Gastroesophageal sphincter (tissue), 4 donors: ENCODE results near the gene TMTC2. TPM values are rescaled to one million over a fixed set of nuclear protein-coding genes. Genes with fewer than 3 reads are reported as not detected.

Experiments
- ATAC-seq: fragments of 150-250 bp; one replicate; pipeline ENCODE4 v1.9.1; 2016; ENCODE audit warnings: mild to moderate bottlenecking, moderate library complexity
- H3K27ac ChIP-seq, 4 donors: fragments of 200-600 bp; sonication (generic) in 3 of 4; 1 replicate in 3 of 4; 2 replicates in 1 of 4; pipeline ENCODE4 v1.5.1; 2016 to 2019
- H3K27me3 ChIP-seq: fragments of 200-600 bp; sonication (generic); one replicate; pipeline ENCODE4 v1.5.1; 2019
- H3K36me3 ChIP-seq, 2 donors: fragments of 200-600 bp; sonication (generic); one replicate each; pipeline ENCODE4 v1.5.1; 2019; ENCODE audit warnings: control low read depth in 1 of 2
- H3K4me1 ChIP-seq, 3 donors: fragments of 200-600 bp; sonication (generic); 1 replicate in 2 of 3; 2 replicates in 1 of 3; pipeline ENCODE4 v1.5.1; 2016 to 2019; ENCODE audit warnings: control low read depth in 2 of 3
- H3K4me3 ChIP-seq, 2 donors: fragments of 200-600 bp; sonication (generic); one replicate each; pipeline ENCODE4 v1.5.1; 2019; ENCODE audit warnings: mild to moderate bottlenecking in 1 of 2, moderate library complexity in 1 of 2
- H3K9me3 ChIP-seq, 3 donors: fragments of 200-600 bp; sonication (generic); one replicate each; pipeline ENCODE4 v1.5.1; 2017 to 2019; ENCODE audit warnings: control low read depth in 2 of 3
- EP300 ChIP-seq: sonication (generic); formaldehyde crosslinking; IDR thresholded peaks from one replicate; pipeline ENCODE4 v1.6.1; 2017; ENCODE audit warnings: antibody characterized with exemption, mild to moderate bottlenecking
- POLR2A ChIP-seq, 2 donors: fragments of 450-650 bp; IDR thresholded peaks; one replicate each; pipeline ENCODE4 v1.6.1; 2017; ENCODE audit warnings: antibody characterized with exemption in 2 of 2, mild to moderate bottlenecking in 2 of 2, moderate library complexity in 1 of 2
- POLR2AphosphoS5 ChIP-seq: sonication (generic); formaldehyde crosslinking; IDR thresholded peaks from one replicate; pipeline ENCODE4 v1.6.1; 2017; ENCODE audit warnings: antibody characterized with exemption
- WGBS, 2 donors: methylation state at CpG; one replicate each; pipeline ENCODE4 v1.1.5; 2018; ENCODE audit warnings: low coverage in 1 of 2; 5-methylcytosine and 5-hydroxymethylcytosine counted together
- total RNA-seq, 4 donors: library from RNA; depleted of rRNA; stranded (reverse); fragments of >200 nt; gene quantifications; one replicate each; pipeline ENCODE4 v1.1.0, GENCODE V29; 2016
- TF ChIP-seq, protein P1 (sequence below), 4 experiments: fragments of 200-600 bp in 2 of 4; fragments of 450-650 bp in 2 of 4; sonication (generic) in 1 of 4; IDR thresholded peaks; one replicate each; pipeline ENCODE4 v1.5.1; 2017 to 2019; ENCODE audit warnings: antibody characterized with exemption in 4 of 4, mild to moderate bottlenecking in 2 of 4, moderate library complexity in 2 of 4

TMTC2 gene
- total RNA-seq, 4 donors from 2014 or later, result 7.4 to 21.8 (median 16.0) TPM

DNA sequence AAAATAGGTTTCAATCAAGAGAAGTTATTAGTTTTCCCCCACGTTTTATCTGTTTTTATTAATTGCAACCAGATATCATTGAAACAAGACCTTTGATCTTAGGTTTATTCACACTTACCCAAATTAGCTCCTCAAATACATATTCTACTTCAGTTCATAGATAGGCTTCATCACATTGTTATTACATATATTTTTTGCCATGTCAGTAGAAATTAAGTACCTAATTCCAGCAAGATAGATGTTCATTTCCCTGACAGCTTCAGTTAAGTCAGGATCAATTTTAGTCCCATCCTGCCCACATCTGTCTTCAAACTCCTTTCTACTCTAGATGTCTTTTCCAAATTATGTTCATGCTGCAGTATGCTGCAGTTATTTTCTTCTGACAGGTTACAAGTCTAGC, 388.8 kb downstream of the TMTC2 start:
- Histone ChIP-seq H3K4me1 (no peaks in the 10 kb centered on the region), H3K36me3 (no peaks in the 10 kb centered on the region), H3K9me3 (peaks cover 0 to 8% (median 0%) of the 10 kb centered on the region in 3 donors), H3K27me3 (no peaks in the 10 kb centered on the region), H3K4me3 (no peak overlapping the region), H3K27ac (no peak overlapping the region)
- TF ChIP-seq POLR2AphosphoS5 (no peak), POLR2A (IDR thresholded peaks at IDR 0.05) (no peak), EP300 (no peak)
- TF ChIP-seq, protein P1, sequence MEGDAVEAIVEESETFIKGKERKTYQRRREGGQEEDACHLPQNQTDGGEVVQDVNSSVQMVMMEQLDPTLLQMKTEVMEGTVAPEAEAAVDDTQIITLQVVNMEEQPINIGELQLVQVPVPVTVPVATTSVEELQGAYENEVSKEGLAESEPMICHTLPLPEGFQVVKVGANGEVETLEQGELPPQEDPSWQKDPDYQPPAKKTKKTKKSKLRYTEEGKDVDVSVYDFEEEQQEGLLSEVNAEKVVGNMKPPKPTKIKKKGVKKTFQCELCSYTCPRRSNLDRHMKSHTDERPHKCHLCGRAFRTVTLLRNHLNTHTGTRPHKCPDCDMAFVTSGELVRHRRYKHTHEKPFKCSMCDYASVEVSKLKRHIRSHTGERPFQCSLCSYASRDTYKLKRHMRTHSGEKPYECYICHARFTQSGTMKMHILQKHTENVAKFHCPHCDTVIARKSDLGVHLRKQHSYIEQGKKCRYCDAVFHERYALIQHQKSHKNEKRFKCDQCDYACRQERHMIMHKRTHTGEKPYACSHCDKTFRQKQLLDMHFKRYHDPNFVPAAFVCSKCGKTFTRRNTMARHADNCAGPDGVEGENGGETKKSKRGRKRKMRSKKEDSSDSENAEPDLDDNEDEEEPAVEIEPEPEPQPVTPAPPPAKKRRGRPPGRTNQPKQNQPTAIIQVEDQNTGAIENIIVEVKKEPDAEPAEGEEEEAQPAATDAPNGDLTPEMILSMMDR (IDR thresholded peaks at IDR 0.05), result no peak
- WGBS, 2 donors, result 80 to 100% methylated on average over 1 of the region's 1 CpG
- ATAC-seq, result no peak

DNA sequence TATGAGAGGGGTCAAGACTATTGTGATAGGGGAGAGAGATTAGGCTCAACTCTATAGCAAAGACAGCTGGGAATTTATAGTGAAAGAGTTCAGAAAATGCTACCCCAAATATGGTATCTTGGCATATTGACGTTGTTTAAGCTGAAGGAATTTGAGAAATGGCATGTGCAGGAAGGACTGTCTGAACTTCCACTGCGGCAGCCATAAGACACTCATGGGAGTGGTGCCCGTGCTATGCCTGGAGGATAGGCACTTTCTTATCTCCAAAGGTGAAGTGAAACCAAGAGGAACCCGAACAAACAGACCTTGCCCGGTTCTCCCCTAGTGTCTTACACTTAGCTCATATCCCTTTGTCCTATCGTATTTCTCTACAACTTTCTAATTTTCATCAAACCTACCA, 390.3 kb downstream of the TMTC2 start:
- no peak for ATAC-seq
- no peaks in the 10 kb centered on the region for H3K27me3 ChIP-seq
- no peaks in the 10 kb centered on the region for H3K36me3 ChIP-seq
- H3K4me3 ChIP-seq, result no peak overlapping the region
- H3K9me3 ChIP-seq, result peaks cover 0 to 8% (median 0%) of the 10 kb centered on the region in 3 donors
- H3K4me1 ChIP-seq, result no peaks in the 10 kb centered on the region
- TF ChIP-seq POLR2AphosphoS5 (no peak), POLR2A (IDR thresholded peaks at IDR 0.05) (no peak), EP300 (no peak)
- TF ChIP-seq, protein P1 (IDR thresholded peaks at IDR 0.05), result no peak
- H3K27ac ChIP-seq, result no peak overlapping the region
- 89 to 92% methylated on average over 6 of the region's 6 CpGs for WGBS, 2 donors

GRCh38 chr12:83082690-83083276, 396.1 kb downstream of the TMTC2 start:
- TF ChIP-seq, protein P1 (IDR thresholded peaks at IDR 0.05), result no peak
- TF ChIP-seq EP300, result no peak
- no peak for TF ChIP-seq POLR2A (IDR thresholded peaks at IDR 0.05)
- TF ChIP-seq POLR2AphosphoS5, result no peak
- whole genome bisulfite sequencing, 2 donors, result 37 to 50% methylated on average over 5 of the region's 5 CpGs
- Histone ChIP-seq H3K4me1 (peaks cover 0 to 13% (median 0%) of the 10 kb centered on the region in 3 donors), H3K4me3 (no peak overlapping the region), H3K27ac (no peak overlapping the region), H3K9me3 (no peaks in the 10 kb centered on the region), H3K27me3 (no peaks in the 10 kb centered on the region), H3K36me3 (no peaks in the 10 kb centered on the region)
- ATAC-seq, result no peak

DNA sequence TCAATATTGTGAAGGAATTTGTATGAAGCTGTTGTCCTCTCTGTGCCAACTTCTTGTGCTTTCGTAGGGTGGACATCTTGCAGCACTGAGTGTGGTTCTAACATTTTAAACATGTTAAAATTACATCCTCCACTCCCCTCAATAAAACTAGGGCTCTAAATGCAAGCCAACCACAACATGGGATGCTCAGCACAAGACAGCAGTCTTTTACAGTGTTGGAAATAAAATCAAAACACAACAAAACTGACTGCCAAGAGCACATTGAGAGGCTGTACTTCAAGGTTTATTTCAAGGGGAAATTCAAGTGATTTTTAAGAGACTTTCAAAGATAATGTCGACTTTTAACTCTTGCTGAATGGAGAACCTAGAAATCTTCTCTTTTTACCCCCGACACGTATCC, 396.9 kb downstream of the TMTC2 start:
- no peak for ATAC-seq
- peaks cover 0 to 13% (median 0%) of the 10 kb centered on the region in 3 donors for H3K4me1 ChIP-seq
- no peak overlapping the region for H3K27ac ChIP-seq
- no peaks in the 10 kb centered on the region for H3K36me3 ChIP-seq
- H3K9me3 ChIP-seq, result no peaks in the 10 kb centered on the region
- WGBS, 2 donors, result 67 to 69% methylated on average over 4 of the region's 4 CpGs
- H3K4me3 ChIP-seq, result no peak overlapping the region
- TF ChIP-seq POLR2A (IDR thresholded peaks at IDR 0.05), result no peak
- no peak for TF ChIP-seq EP300
- TF ChIP-seq, protein P1 (IDR thresholded peaks at IDR 0.05), result no peak
- TF ChIP-seq POLR2AphosphoS5, result no peak
- H3K27me3 ChIP-seq, result no peaks in the 10 kb centered on the region

DNA sequence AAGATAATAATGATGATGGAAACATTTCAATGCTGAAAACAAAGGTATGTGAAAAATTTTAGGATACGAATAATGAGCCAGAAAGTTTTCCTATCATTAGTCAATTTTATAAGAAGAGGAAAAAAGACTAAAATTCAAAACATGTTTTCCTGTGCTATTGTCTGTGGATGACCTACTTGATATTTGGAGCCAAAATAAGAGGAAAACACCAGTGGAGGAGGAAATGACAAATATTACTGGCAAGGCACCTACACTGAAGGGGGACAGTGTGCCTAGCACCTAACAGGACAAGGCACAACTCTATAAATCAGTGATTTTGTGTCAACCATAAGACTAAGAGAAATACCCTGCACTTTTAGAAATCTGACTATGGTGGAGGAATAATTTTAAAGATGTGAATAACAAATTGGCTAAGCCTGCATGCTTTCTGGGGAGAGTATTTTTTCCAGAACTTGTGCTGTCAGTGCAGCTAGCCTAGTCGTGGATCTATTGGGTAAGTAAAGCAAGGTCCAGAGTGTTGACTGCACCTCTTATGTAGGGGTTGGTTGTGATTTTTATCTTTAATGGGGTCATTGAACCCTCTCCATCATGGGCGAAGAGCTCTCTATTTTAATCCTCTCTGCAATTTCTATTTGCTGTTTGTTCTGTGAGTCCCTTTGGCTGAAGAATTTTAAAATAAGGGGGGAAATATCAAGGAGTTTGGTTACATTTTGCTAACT, 398.0 kb downstream of the TMTC2 start:
- WGBS, 2 donors, result 76 to 81% methylated on average over 3 of the region's 3 CpGs
- no peak overlapping the region for H3K4me3 ChIP-seq
- TF ChIP-seq POLR2A (IDR thresholded peaks at IDR 0.05) (no peak), EP300 (no peak), POLR2AphosphoS5 (no peak)
- TF ChIP-seq, protein P1 (IDR thresholded peaks at IDR 0.05), result no peak
- no peaks in the 10 kb centered on the region for H3K27me3 ChIP-seq
- no peak overlapping the region for H3K27ac ChIP-seq
- H3K36me3 ChIP-seq, result no peaks in the 10 kb centered on the region
- peaks cover 0 to 13% (median 0%) of the 10 kb centered on the region in 3 donors for H3K4me1 ChIP-seq
- ATAC-seq, result no peak
- no peaks in the 10 kb centered on the region for H3K9me3 ChIP-seq
